ENCODE results near the gene GOLGA1.

GRCh38 chr9:124894035-124894740 is 46.7 kb downstream of the GOLGA1 start:
- TF ChIP-seq, protein P1, sequence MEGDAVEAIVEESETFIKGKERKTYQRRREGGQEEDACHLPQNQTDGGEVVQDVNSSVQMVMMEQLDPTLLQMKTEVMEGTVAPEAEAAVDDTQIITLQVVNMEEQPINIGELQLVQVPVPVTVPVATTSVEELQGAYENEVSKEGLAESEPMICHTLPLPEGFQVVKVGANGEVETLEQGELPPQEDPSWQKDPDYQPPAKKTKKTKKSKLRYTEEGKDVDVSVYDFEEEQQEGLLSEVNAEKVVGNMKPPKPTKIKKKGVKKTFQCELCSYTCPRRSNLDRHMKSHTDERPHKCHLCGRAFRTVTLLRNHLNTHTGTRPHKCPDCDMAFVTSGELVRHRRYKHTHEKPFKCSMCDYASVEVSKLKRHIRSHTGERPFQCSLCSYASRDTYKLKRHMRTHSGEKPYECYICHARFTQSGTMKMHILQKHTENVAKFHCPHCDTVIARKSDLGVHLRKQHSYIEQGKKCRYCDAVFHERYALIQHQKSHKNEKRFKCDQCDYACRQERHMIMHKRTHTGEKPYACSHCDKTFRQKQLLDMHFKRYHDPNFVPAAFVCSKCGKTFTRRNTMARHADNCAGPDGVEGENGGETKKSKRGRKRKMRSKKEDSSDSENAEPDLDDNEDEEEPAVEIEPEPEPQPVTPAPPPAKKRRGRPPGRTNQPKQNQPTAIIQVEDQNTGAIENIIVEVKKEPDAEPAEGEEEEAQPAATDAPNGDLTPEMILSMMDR (IDR thresholded peaks at IDR 0.05; ENCODE audit: insufficient read depth, low read depth, low read length), result no peak
- no peak for TF ChIP-seq EZH2 (IDR thresholded peaks at IDR 0.05; ENCODE audit: insufficient read depth, low read length)
